HG03103 (cell line): ENCODE results near the gene KNOP1.

Experiments used
- ATAC-seq: cut with Tn5 transposase; IDR thresholded peaks from one replicate; pipeline ENCODE4 v1.9.1; 2021; ENCODE audit warnings: low read depth; ENCODE audit not compliant: unreplicated experiment

KNOP1 gene

GRCh38 chr16:19708296-19709205 is 9.5 kb downstream of the KNOP1 start:
- ATAC-seq, result no peak

- ATAC-seq, result no peak
Measured at GRCh38 chr16:19707569-19708295, 10.3 kb downstream of the KNOP1 start.

- no peak for ATAC-seq
Measured at GRCh38 chr16:19706846-19707245, 11.2 kb downstream of the KNOP1 start.

GRCh38 chr16:19705843-19706242 is 12.2 kb downstream of the KNOP1 start:
- no peak for ATAC-seq

GRCh38 chr16:19705146-19705501 is 12.9 kb downstream of the KNOP1 start:
- ATAC-seq, result no peak

- no peak for ATAC-seq
Measured at GRCh38 chr16:19704321-19705145, 13.5 kb downstream of the KNOP1 start.

- no peak for ATAC-seq
Measured at GRCh38 chr16:19703172-19703889, 14.7 kb downstream of the KNOP1 start.

GRCh38 chr16:19701091-19701490 is 16.9 kb downstream of the KNOP1 start:
- ATAC-seq, result no peak

- ATAC-seq, result no peak
Measured at GRCh38 chr16:19700319-19700781, 17.7 kb downstream of the KNOP1 start.

- ATAC-seq, result no peak
Measured at GRCh38 chr16:19699472-19699871, 18.6 kb downstream of the KNOP1 start.

GRCh38 chr16:19698480-19699465 is 19.3 kb downstream of the KNOP1 start:
- no peak for ATAC-seq

- no peak for ATAC-seq
Measured at GRCh38 chr16:19697756-19698318, 20.2 kb downstream of the KNOP1 start.

GRCh38 chr16:19696961-19697360 is 21.1 kb downstream of the KNOP1 start:
- no peak for ATAC-seq

- ATAC-seq, result no peak
Measured at GRCh38 chr16:19696328-19696727, 21.7 kb downstream of the KNOP1 start.

- no peak for ATAC-seq
Measured at GRCh38 chr16:19694989-19695388, 23.0 kb downstream of the KNOP1 start.

GRCh38 chr16:19691161-19691711 is 26.8 kb downstream of the KNOP1 start:
- no peak for ATAC-seq

GRCh38 chr16:19690196-19690595 is 27.8 kb downstream of the KNOP1 start:
- ATAC-seq, result no peak

- ATAC-seq, result no peak
Measured at GRCh38 chr16:19689342-19689741, 28.7 kb downstream of the KNOP1 start.
